HG03354 (cell line): Measurements from ENCODE around the gene BRICD5.
"Not testable (repeated sequence)": the region's sequence is repeated elsewhere in the genome, so short reads cannot be mapped to it uniquely, and the experiment has no call there.

Source experiments
- ATAC-seq: cut with Tn5 transposase; IDR thresholded peaks from one replicate; pipeline ENCODE4 v1.9.1; 2021; ENCODE audit warnings: mild to moderate bottlenecking; ENCODE audit not compliant: unreplicated experiment, poor library complexity, severe bottlenecking

The BRICD5 gene

DNA sequence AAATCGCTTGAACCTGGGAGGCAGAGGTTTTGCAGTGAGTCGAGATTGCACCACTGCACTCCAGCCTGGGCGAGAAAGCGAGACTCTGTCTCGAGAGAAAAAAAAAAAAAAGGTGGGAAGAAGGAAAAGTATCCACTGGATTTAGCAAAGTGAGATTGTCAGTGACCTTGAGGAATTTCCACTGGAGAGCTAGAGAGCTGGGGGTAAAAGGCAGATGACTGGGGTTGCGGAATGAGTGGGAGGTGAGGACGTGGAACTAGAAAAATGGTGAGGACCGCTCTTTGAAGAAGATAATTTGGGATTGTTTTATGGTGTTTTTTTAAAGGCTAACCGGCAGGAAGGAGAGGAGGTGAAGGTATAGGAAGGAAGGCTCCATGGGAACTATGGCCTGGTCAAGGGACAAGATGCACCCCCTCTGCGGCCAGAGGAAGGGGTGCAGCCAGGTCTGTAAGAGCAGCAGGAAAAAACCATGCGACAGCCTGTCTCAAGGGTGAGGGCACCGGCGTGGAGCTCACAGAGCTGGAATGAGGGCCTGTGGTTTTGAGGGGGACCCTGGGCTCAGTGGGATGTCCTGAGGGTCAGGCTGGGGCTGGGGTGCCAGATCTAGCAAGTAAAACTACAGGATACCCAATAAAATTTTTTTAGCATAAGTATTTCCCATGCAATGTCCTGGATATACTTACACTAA, 6.1 kb downstream of the BRICD5 start:
- ATAC-seq, result no peak

DNA sequence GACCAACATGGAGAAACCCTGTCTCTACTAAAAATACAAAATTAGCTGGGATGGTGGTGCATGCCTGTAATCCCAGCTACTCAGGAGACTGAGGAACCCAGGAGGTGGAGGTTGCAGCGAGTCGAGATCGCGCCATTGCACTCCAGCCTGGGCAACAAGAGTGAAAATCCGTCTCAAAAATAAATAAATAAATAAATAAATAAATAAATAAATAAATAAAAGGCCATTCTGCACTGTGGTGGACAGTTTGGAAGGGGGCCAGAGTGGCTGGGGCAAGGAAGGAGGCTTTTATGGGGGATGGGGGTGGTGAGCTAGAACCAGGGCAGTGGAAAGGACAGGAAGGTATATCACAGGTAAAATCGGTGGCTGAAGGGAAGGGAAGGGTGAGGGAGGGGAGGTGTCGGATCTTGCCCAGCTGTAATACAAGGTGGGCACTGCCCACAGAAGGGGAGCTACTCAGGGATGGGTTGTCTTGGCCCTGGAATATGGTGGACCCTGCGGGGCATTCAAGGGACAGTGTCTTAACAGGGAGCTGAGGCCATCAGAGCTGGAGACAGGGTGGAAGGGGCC, 7.5 kb downstream of the BRICD5 start:
- ATAC-seq, result not testable (repeated sequence)

DNA sequence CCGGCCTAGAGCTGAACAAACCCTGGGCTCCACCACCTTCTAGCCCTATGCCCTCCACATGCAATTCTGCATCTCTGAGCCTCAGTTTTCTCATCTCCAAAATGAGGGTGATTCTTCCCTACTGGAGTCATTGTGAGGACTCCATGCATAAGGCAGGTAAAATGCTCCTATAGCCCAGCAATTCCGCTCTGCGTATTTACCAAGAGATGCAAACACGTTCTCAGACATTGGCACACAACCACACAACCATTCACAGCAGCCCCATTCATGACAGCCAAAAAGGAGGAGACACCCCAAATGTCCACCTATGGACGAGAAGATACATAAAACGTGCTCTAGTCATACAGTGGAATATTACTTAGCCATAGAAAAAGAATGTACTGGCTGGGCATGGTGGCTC, 10.3 kb downstream of the BRICD5 start:
- no peak for ATAC-seq

DNA sequence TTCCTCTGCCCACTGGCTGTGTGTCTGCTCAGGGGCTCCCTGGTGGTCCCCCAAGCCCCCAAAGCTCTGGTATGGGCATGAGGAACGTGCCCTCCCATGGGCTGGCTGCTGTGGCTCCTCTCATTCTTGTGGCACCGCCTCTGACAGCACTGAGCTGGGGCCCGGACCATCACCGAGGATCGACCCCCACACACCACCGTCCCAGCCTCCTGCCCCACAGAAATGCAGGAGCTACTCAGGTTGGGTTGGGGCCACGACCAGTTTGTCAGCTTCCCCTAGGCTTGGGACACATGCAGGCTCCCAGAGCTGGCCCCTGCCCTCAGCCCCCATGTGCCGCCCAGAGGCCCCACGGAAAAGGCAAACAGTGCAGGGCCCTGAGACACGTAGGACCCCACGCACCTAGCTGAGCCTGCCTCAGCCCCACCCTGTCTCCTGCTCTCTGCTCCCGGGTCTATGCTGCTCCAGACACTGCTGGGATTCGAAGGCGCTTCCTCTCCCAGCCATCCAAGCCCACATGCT, 11.0 kb downstream of the BRICD5 start:
- ATAC-seq, result no peak

DNA sequence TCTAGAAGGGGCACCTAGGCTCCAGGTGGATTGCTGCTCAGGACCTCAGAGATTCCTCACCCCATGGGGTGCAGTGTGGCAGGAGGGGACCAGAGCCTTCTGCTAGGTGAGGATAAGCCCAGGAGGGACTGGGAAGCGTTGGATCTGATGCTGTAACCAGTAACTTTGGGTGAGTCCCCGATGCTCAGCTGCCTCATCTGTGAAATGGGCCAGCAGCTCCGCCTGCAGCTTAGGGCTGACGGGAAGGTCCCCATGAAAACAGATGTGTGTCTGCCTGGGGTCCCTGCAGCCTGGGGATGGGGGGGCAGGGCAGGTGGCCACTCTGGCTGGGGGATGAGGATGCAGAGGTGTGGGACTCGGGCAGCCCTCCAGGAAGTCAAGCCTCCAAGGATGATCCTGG, 11.6 kb downstream of the BRICD5 start:
- ATAC-seq, result no peak

- ATAC-seq, result no peak
Measured at GRCh38 chr16:2198283-2198682, 12.4 kb downstream of the BRICD5 start.

GRCh38 chr16:2197765-2198164, 12.9 kb downstream of the BRICD5 start:
- no peak for ATAC-seq

DNA sequence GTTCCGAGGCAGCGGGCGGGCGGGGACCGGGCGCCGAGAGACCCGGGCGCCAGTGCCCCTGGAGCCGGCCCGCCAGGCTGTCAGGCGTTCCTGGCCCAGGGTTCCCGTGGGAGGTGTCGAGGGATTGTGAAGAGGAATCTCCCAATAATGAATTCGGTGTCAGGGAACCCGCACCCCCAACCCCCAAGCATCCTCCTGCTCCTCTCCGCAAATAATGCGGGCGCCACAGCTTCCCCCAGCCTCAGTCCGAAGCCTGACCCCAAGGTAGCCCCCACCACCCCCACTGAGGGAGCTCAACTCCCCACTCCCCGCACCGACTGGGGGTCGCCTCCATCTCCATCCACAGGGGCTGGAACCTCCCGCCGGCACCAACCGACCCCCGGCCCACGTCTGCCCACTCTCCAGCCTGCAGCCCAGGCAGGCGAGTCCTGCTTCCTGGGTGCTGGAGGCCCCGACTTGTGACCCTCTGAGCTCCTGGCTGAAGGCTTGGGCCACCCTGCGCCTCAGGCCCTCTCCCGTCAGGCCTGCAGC, 13.6 kb downstream of the BRICD5 start:
- ATAC-seq, result no peak

GRCh38 chr16:2196162-2196980, 14.3 kb downstream of the BRICD5 start, which contains the start of gene CASKIN1:
CASKIN1 (minus strand) TSS chr16:2196605; CDS start chr16:2196432, 173 bp downstream.
- ATAC-seq, result no peak

DNA sequence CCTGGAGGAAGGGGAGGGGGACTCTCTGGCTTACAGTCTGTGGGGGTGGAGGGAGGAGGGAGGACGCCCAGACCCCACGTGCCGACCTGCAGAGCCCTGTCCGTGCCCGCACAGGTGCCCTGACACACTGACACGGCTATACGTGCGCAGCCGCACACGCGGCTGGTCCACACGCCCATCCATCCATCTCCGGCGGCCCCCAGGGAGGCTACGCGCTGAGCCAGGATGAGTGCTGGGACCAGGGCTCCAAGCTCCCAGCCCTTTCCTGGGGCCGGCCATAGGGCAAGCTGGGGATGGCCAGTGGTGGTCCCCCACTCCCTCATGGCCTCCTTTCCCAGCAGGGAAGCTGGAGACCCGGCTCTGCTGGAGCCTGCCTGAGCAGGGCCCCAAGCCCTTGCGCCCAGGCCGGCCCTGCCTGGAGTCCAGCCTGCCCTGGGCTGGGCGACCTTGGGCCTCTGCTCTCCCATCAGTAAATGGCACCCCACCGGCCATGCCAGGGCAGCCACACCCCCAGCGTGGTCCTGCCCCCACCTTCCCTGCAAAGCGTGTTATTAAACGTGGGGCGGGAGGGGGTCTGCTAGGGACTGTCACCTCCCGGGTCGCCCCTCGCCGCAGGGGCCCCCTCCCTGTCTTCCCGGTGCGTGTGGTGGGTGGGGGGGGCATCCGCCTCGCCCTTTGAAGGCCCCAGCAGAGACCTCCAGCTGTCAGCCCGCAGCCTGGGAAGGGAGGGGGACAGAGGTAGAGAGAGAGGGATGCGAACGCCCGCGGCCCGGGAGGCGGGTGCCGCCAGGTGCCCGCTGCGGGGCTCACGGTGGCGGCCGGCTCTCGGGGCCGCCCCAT, 15.1 kb downstream of the BRICD5 start:
- no peak for ATAC-seq

- ATAC-seq, result no peak
Measured at GRCh38 chr16:2194852-2195321, 15.8 kb downstream of the BRICD5 start.

GRCh38 chr16:2194166-2194834, 16.4 kb downstream of the BRICD5 start:
- ATAC-seq, result no peak

- ATAC-seq, result no peak
Measured at GRCh38 chr16:2191446-2191706, 19.3 kb downstream of the BRICD5 start.

DNA sequence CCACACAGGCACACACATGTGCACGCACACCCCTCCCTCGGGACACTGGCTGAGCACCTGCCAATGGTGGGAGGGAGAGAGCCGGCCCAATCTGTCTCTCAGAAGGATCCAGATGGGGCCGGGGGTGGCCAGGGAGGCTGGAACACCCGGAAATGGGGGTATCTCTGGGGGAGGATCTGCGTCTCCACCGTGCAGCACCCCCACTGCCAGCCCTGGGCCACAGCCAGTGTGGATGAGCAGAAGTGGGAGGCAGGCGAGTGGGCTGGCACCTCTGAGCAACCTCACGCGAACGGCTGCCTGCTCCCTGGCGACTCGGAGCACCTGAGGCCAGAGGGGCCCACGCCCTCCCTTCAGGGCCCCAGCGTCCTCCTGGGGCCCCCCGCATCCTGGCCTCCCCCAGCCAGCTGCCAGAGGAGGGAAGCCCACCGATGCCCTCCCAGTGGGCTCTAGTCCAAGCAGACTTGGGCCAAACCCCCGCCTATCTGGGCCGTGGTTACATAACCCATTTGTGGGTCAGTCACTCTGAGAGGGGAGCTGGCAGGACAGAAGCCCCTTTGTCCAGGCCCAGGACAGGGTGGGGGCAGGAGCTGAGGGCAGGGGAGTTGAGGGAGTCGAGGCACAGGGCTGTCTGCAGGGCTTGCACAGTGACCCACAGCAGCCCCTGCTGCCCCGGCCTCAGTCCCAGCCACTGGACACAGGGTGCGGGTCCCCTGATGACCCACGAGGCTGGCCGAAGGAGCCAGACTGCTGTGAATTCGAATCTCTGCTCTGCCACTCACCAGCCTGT, 19.8 kb downstream of the BRICD5 start:
- no peak for ATAC-seq

GRCh38 chr16:2190002-2190658, 20.5 kb downstream of the BRICD5 start:
- no peak for ATAC-seq

DNA sequence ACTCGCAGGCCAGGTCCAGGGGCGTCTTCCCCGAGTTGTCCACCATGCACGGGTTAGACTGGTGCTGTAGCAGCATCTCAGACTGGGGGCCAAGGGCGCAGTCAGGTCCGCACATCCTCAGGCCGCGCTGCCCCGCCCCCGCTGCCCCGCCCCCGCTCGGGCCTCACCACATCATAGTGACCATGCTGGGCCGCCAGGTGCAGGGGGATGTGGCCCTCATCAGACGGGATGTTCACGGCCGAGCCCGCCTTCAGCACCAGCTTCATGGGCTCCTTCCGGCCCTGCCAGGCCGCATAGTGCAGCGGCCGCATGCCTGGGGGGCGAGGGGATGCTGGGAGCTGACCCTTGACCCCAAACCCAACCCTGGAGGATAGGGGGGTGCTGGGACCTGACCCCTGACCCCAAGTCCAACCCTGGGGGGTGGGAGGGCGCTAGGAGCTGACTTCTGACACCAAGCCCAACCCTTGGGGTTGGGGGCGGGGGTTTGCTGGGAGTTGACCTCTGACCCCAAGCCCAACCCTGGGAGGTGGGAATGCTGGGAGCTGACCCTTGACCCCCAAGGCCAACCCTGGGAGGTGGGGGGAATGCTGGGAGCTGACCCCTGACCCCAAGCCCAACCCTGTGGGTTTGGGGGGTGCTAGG, 21.3 kb downstream of the BRICD5 start:
- ATAC-seq, result no peak

DNA sequence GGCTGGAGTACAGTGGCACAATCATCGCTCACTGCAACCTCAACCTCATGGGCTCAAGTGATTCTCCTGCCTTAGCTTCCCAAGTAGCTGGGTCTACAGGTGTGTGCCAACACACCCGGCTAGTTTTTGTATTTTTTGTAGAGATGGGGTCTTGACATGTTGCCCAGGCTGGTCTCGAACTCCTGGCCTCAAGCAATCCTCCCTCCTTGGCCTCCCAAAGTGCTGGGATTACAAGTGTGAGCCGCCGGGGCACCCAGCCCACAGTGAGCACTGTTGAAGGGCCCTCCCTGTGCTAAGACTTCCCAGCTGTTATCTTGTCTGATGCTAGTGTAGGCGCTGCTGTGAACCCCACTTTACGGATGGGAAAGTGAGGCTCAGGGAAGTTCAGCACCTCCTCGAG, 22.3 kb downstream of the BRICD5 start:
- ATAC-seq, result no peak
